ENCODE data around the gene ZGPAT. TPM values are rescaled to one million over a fixed set of nuclear protein-coding genes. Genes with fewer than 3 reads are reported as not detected.

Gene ZGPAT
- total and polyA plus RNA-seq, 2 of the 13 experiments (the other 11 are each of a cell fraction or from before 2014, with no cell fraction given) = 23.0 to 41.9 TPM

DNA sequence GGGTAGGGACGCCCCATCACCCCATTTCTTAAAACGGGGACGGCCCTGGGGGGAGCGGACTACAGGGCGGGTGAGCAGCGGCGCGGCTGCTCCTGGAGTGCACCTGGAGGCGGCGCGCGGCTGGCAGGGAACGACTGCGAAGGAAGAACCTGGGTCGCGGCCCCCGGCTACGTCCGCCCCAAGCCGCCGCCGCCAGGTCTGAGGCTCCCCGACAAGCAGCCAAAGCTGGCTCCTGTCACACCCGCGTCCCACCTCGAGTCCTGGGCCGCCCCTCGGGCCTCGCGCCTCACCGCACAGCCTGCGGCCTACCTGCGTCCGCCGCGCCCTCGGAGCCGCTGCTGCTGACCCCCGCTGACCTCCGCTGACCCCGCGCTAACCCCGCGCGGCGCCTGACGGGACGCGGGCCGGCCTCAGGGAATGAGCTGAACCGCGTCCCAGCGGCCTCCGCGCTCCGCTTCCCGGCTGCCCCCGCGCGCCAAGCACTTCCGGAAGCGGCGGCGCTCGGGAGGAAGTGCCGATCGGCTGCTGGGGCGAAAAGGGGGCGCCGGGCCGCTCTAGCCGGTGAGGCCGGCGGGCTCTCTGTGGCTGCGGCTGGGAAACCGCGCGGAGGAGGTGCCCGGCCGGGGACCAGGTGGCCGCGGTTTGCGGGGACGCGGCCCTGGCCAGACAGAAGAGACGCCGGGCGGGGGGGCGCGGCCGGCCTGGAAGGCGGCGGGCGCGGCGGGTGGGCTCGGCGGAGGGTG is at the start of gene ZGPAT, which contains the start of gene ARFRP1 (continued):
- TF ChIP-seq, protein P1, sequence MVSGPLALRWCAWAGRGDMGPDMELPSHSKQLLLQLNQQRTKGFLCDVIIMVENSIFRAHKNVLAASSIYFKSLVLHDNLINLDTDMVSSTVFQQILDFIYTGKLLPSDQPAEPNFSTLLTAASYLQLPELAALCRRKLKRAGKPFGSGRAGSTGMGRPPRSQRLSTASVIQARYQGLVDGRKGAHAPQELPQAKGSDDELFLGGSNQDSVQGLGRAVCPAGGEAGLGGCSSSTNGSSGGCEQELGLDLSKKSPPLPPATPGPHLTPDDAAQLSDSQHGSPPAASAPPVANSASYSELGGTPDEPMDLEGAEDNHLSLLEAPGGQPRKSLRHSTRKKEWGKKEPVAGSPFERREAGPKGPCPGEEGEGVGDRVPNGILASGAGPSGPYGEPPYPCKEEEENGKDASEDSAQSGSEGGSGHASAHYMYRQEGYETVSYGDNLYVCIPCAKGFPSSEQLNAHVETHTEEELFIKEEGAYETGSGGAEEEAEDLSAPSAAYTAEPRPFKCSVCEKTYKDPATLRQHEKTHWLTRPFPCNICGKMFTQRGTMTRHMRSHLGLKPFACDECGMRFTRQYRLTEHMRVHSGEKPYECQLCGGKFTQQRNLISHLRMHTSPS (CRISPR knock-in tag; IDR thresholded peaks at IDR 0.05; ENCODE audit: low read depth) = 0 out of 2 replicates have a peak, but pooled peaks have one; percentile 52
- TF ChIP-seq ZNF496 (CRISPR knock-in tag; IDR thresholded peaks at IDR 0.05; ENCODE audit: insufficient replicate concordance) (no peak), MAFG (CRISPR knock-in tag; IDR thresholded peaks at IDR 0.05) (peak; percentile 81; the same call in 1 of the 2 replicates), ZNF142 (CRISPR knock-in tag; IDR thresholded peaks at IDR 0.05) (peak; percentile 90), NR2F2 (IDR thresholded peaks at IDR 0.05; ENCODE audit: borderline replicate concordance, low read depth) (peak; percentile 93), ZNF263 (CRISPR knock-in tag; IDR thresholded peaks at IDR 0.05) (peak; percentile 79), KDM6A (CRISPR knock-in tag; IDR thresholded peaks at IDR 0.05; ENCODE audit: low read depth) (no peak), ZNF124 (CRISPR knock-in tag; IDR thresholded peaks at IDR 0.05) (peak; percentile 94), ZNF766 (CRISPR knock-in tag; IDR thresholded peaks at IDR 0.05; ENCODE audit: borderline replicate concordance) (peak; percentile 93), ZFY (CRISPR knock-in tag; IDR thresholded peaks at IDR 0.05) (peak; percentile 100), ATF3 (CRISPR knock-in tag; IDR thresholded peaks at IDR 0.05) (peak; percentile 87), ZNF678 (CRISPR knock-in tag; IDR thresholded peaks at IDR 0.05) (0 out of 2 replicates have a peak, but pooled peaks have one; percentile 97), EZH2 (conservative IDR thresholded peaks at IDR 0.05; ENCODE audit: low read depth, low read length) (no peak), RAD51 (IDR thresholded peaks at IDR 0.05; ENCODE audit: borderline replicate concordance) (no peak), RARG (CRISPR knock-in tag; IDR thresholded peaks at IDR 0.05; ENCODE audit: low read depth) (no peak), ZNF746 (CRISPR knock-in tag; IDR thresholded peaks at IDR 0.05) (no peak; the same call in 1 of the 2 replicates)
- TF ChIP-seq, protein P2, sequence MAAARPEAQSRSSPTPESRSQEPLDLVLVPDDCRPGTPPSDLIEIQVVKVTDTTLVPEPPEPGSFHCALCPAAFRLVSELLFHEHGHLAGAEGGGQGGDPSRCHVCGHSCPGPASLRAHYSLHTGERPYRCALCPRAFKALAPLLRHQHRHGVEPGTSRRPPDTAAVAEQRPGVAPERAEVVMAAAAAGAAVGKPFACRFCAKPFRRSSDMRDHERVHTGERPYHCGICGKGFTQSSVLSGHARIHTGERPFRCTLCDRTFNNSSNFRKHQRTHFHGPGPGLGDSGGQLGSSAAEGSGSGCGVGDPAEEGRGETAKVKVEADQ (CRISPR knock-in tag; IDR thresholded peaks at IDR 0.05; ENCODE audit: borderline replicate concordance) = peak; percentile 99
- TF ChIP-seq, protein P3, sequence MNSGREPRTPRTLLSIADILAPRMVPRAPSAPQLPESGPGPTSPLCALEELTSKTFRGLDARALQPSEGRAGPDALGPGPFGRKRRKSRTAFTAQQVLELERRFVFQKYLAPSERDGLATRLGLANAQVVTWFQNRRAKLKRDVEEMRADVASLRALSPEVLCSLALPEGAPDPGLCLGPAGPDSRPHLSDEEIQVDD (CRISPR knock-in tag; IDR thresholded peaks at IDR 0.05; ENCODE audit: borderline replicate concordance) = peak; percentile 97
- TF ChIP-seq, protein P4, sequence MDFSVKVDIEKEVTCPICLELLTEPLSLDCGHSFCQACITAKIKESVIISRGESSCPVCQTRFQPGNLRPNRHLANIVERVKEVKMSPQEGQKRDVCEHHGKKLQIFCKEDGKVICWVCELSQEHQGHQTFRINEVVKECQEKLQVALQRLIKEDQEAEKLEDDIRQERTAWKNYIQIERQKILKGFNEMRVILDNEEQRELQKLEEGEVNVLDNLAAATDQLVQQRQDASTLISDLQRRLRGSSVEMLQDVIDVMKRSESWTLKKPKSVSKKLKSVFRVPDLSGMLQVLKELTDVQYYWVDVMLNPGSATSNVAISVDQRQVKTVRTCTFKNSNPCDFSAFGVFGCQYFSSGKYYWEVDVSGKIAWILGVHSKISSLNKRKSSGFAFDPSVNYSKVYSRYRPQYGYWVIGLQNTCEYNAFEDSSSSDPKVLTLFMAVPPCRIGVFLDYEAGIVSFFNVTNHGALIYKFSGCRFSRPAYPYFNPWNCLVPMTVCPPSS (IDR thresholded peaks at IDR 0.05) = no peak
